GM18505 (cell line): ENCODE data around the gene TET3.

Experiments used
- ATAC-seq: cut with Tn5 transposase; IDR thresholded peaks from one replicate; pipeline ENCODE4 v1.9.1; 2021; ENCODE audit not compliant: unreplicated experiment
- POLR2A ChIP-seq: IDR thresholded peaks from 4 replicates; pipeline ENCODE4 v1.6.1; 2011; ENCODE audit warnings: borderline replicate concordance; ENCODE audit not compliant: insufficient read depth, insufficient read length; ENCODE audit errors: extremely low read depth

TET3 gene

GRCh38 chr2:74007711-74008110, 23.0 kb downstream of the TET3 start:
- no peak for ATAC-seq
- no peak for TF ChIP-seq POLR2A

- no peak for TF ChIP-seq POLR2A
- no peak for ATAC-seq
Measured at GRCh38 chr2:74008761-74009395, 24.2 kb downstream of the TET3 start.

DNA sequence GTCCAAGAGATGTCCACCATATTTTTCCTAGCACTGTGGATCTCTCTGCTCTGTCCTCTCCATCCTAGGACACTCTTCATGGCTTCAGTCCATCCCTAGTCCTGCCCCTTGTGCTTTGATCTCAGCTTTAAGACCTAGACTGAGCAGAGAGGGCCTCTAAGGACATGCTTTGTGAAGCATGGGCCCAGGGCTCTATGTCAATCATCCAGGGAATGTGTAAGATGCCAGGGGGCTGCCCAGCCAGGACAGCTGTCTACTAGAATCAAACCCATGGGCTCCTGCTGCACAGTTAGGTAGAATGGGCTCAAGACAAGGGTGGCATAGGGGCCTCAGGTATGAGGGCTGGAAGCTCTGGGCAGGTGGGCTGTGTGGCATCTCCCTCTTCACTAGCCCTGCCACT, 24.9 kb downstream of the TET3 start:
- ATAC-seq = no peak
- TF ChIP-seq POLR2A = no peak

GRCh38 chr2:74010087-74010541, 25.4 kb downstream of the TET3 start:
- no peak for TF ChIP-seq POLR2A
- ATAC-seq = no peak

DNA sequence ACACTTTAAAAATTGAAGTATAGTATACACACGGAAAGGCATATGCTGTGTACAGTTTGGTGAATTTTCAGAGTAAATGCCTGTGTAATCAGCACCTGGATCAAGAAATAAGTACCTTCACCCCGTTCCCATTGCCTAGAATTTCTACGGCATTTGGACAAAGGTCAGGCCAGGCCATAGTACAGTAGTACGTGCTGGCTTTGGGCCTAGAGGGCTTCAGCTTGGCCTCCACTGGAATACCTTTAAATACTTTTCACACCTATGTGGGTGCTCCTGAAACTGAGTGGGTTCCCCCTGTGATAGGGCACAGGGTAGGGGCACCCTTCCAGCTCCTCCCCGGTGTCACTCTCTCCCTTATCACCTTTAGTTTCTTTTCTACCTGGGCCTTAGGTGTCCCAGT, 26.5 kb downstream of the TET3 start:
- no peak for ATAC-seq
- no peak for TF ChIP-seq POLR2A

DNA sequence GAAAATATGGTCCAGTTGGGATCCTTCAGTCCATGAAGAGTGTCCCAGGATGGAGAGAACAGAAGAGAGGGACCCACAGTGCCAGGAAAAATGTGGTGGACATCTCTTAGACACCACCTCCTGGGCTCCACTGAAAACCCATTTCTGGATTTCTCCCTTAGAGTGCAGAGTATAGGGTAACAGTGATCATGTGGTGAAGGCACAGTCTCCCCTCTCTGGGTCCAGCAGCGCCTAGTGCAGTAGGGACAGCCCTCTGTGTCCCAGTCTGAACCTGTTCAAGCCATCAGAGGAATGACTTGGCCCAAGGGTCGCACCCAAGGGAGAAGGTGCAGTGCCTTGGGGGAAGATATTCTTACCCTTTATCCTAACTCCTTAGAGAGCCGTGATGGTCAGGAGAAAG, 30.1 kb downstream of the TET3 start:
- TF ChIP-seq POLR2A = no peak
- ATAC-seq = no peak

GRCh38 chr2:74017223-74017622, 32.5 kb downstream of the TET3 start:
- no peak for TF ChIP-seq POLR2A
- peak; percentile 48 for ATAC-seq

GRCh38 chr2:74019516-74019915, 34.8 kb downstream of the TET3 start:
- no peak for TF ChIP-seq POLR2A
- ATAC-seq = no peak

GRCh38 chr2:74020702-74021406, 36.1 kb downstream of the TET3 start:
- no peak for TF ChIP-seq POLR2A
- no peak for ATAC-seq

- TF ChIP-seq POLR2A = no peak
- no peak for ATAC-seq
Measured at GRCh38 chr2:74021407-74021755, 36.7 kb downstream of the TET3 start.

GRCh38 chr2:74024216-74024615, 39.5 kb downstream of the TET3 start:
- ATAC-seq = no peak
- TF ChIP-seq POLR2A = no peak

GRCh38 chr2:74025971-74026612, 41.4 kb downstream of the TET3 start:
- TF ChIP-seq POLR2A = no peak
- no peak for ATAC-seq

DNA sequence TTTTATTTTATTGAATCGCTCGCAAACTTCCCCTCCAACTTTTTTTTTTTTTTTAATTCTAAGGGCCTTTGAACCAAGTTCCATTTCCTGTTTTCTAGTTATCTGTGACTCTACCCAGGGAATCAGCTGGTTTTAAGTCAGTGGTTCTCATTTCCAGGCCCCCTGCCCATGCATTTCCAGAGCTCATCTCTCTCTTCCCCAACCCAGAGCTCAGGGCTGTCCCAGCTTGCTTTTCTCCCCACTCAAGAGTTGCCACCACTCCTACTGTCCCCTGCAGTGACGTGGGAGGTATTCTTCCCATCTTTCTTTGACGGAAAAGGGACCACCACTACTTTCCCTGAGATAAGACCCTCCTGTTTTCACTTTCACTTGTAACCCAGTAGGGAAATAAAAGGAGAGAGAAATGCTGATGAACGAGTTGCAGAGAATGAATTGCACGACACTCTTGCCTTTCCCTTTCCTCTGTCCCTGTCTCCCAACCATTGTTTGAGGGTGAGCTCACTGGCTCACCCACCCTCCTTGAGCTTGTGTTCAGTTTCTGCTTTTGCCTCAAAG, 42.1 kb downstream of the TET3 start:
- no peak for ATAC-seq
- TF ChIP-seq POLR2A = no peak

- no peak for ATAC-seq
- TF ChIP-seq POLR2A = no peak
Measured at GRCh38 chr2:74027496-74027895, 42.8 kb downstream of the TET3 start.
